GM19324 (cell line): ENCODE results near the gene PPP4C.
"Not testable (repeated sequence)": the region's sequence is repeated elsewhere in the genome, so short reads cannot be mapped to it uniquely, and the experiment has no call there.

ENCODE experiments used
- ATAC-seq: cut with Tn5 transposase; IDR thresholded peaks from one replicate; pipeline ENCODE4 v1.9.1; 2021; ENCODE audit warnings: mild to moderate bottlenecking, moderate library complexity; ENCODE audit not compliant: unreplicated experiment, low FRiP score

The PPP4C gene

DNA sequence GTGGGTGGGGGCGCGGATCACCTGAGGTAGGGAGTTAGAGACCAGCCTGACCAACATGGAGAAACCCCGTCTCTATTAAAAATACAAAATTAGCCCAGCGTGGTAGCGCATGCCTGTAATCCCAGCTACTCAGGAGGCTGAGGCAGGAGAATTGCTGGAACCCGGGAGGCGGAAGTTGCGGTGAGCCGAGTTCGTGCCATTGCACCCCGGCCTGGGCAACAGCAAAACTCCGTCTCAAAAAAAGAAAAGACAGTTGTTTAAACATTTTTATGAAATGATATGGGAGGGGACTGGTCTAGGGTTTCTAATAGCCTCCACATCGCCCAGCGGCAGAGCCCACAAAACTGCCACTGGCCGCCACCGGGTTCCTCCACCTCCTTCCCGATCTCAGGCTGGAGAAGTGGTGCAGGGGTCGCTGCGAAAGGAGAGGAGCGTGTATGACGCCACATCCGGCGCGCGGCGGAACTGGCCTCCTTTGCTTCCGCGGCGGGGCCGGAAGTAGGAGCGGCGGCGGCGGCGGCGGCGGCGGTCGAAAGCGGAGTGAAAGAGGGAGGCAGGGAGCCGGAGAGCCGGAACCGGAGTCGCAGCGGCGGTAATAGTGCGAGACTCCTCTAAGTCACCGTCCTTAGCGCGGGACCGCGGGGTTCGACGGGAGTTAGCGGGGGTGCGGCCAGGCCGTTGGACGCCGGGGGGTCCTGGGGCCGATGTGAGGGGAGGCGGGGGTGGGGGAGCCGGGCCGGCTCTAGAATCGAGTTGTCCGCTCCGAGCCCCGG is at the start of gene PPP4C:
Gene PPP4C, plus strand, starts transcription at position 492 of the 773 bp plus-strand sequence. CDS start 384 bp downstream, outside the sequence.
- ATAC-seq, result peak; percentile 87

DNA sequence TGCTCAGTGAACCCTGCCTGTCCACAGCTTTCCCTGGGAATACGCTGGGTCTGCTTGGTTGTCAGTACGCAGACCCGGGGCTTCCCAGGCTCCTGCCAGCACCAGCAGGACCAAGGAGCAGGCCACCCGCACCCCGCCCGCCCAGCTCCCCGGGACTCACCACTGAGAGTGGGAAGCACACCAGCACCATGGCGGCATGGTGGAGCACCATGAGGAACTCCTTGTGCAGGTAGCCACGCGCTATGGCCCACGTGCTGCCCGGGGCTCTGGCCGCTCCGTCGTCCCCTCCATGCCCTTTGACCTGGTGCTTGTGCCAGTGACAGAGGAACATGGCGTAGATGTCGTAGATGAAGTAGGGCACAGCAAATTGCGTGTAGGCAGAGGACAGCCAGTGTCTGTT is 49.3 kb upstream of the PPP4C start:
- no peak for ATAC-seq

DNA sequence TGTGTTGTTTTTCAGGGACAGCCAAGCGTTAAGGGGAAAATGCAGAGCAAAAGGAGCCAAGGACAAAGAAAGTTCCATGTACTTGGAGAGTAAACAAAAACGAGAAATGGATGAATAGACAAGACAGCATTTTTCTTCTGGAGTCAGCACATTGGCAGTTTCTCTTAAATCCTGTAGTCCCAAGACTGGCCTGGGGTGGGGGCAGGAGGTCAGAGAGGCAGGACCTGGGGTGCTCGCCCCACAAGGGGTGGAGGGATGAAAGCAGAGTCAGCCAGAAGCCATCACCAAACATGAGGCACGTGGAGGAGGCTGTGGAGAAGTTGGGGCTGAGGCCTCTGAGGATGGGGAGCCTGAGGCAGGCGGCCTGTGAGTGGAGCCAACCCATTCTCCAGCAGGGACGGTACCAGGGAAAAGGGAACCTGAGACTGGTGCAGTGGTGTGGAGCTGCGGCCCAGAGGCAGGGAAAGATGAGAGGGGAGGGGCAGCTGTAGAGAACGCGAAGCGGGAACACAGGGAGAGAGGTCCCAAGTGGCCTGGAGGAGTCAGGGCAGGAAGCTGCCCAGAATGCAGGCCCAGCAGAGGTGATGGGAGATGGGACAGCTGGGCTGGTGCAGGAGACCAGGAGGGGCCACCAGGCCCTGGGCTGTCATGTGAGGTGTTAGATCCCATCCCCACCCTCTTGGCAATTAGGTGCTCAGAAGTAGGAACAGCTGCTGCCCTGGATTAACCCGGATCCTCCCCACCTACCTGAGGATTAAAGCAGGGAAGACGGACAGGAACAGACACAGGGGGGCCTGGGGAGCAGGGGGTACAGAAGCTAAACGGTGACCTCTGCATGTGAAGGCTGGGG is 48.0 kb upstream of the PPP4C start:
- ATAC-seq, result no peak

DNA sequence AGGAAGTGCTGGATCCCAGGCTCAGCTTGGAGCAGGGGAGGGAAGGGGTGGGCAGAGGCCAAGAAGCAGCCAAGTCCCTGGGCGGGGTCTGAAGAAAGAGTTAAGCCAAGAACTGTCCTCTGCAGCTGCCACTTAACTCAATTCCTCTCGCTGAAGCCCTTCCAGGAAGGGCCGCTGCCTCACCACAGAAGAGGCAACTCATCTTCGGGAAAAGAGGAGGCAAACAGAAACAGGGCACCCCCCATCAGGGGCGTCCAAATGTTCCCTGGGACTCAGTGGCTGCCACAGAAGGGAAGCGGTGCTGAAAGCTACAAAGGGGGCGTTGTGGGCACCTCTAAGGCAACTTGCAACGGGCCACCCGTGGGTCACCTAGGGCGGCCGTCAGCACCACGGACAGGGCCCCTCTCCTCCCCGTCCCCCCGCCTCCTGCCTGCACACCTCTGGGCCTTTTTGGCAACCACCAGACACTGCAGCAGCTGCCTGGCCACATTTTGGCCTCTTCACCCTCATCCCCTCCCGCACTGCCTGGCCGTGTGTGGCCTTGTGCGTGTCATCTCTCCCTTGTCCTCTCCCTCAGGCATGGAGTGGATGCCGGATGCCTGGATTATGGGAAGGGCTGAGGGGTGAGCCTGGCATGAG is 47.2 kb upstream of the PPP4C start:
- ATAC-seq, result no peak

DNA sequence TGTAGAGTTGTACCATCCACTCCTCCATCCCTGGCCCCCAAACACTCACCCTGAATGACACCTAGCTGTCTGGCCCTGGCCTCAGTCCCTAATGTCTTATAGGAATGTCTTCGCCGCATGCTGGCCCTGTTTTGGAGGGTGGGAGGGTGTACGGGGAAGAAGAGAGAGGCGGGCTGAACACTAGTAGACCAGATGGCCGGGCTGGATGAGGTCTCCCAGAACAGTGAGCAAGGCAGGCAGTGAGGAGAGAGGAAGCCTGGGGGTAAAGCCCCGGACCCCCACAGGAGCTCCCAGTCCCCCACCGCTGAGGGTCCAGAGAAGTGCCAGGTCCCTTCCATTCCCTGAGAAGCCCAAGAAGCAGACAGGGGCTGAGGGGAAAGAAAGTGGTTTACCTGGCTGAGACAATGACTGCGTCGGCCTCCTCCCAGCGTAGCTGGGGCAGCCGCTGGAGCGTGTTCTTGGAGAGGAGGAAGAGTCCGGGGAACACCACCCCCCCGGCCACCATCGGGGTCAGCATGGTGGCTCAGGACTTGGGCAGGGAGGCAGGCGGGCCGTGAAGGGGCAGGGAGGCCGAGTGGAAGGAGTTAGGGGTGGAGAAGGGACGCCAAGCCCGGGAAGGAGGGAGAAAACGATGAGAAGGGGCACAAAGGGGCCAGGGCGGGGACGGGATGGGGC is 45.6 kb upstream of the PPP4C start:
- no peak for ATAC-seq

DNA sequence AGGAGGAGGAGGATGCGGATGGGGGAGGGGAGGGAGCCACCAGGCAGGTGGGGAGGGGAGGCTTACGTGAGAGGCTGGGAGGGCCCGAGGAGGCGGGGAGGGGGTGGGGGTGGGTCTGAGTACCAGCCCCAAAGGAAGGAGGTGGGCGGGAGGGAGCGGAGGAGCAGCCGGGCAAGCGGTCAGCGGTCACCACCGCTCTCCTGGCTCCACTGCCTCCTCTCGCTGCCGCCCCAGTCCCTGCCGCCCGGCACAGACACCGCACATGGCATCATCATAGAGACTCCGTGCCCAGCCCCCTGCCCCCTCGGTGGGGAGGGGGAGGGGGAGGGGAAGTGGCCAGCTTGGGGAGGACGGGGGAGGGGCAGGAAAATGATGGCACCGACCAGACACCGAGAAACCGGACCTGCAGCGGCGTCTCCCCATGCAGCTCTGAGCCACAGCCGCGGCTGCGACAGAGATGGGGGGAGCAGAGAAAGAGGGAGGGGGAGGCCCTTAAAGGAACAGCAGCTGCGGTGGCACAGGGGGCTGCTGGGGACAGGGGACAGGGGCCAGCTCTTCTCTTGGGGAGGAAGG is 44.9 kb upstream of the PPP4C start, which contains the start of gene TLCD3B:
Gene TLCD3B, minus strand, starts transcription at position 431 of the 573 bp plus-strand sequence. CDS start 744 bp downstream, outside the sequence.
- ATAC-seq, result no peak

DNA sequence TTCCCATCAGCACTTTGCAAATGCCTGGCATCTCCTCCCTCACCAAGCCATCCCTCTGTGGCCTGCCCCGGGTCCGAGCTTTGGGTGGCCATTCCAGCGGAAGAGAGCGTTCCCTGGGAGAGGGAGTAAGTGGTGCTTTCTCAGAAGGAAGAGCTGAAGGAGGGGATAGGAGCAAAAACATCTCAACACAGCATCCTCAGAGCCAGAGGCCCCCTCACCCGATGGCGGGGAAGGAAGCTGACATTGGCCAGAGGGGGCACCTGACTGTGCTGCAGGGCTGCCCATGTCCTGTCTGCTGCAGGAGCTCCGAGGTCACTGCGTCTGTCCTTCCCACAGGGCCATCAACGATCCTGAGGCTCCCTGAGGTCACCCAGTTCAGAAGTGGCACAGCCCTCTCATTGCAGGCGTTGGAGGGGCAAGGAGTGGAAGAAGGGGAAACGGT is 44.3 kb upstream of the PPP4C start:
- no peak for ATAC-seq

DNA sequence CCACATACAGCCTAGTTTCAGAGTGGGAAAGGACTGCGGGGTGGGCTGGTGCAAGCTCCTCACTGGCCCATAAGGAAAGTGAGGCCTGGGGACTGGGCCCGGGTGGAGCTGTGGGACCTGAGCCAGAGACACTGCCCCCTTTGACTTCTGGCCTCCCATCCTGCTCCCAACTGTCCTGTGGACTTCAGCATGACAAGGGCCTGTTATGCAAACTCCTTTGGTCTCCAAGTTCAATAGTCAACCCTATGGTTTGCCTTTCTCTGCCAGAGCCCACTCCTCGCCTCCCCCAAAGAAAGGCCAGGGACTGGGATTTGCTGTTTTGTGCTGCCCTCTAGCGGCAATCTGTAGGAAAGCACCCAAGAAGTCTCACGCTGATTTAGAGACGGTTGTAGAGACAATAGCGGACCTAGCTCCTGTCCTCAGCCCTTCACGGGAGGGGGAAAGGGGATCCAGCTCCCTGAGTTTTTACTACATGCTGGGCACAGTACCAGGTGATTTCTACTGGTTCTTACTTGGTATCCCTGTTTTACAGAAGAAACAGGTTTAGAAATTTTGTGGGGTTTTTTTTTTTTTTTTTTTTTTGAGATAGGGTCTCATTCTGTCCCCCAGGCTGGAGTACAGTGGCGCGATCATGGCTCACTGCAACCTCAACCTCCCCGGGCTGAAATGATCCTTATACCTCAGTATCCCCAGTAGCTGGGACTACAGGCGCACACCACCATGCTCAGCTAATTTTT is 43.5 kb upstream of the PPP4C start:
- no peak for ATAC-seq

DNA sequence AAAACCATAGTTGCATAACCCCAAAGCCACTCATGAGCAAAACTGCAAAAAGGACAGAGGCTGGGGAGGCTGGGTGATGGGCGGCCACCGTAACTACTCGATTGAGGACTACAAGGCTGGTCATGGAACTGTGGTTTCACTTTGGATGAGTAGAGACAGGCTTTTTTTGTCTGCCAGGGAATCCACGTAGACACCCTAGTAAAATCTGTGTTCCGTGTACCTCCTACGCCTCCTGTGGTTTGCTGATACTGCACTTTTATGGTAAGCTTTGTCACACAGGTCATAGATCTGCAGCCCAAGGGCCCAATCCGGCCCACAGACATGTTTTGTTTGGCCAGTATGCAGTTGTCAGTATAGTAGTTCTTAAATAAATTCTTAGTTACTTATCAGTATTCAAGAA is 42.5 kb upstream of the PPP4C start:
- ATAC-seq, result no peak

DNA sequence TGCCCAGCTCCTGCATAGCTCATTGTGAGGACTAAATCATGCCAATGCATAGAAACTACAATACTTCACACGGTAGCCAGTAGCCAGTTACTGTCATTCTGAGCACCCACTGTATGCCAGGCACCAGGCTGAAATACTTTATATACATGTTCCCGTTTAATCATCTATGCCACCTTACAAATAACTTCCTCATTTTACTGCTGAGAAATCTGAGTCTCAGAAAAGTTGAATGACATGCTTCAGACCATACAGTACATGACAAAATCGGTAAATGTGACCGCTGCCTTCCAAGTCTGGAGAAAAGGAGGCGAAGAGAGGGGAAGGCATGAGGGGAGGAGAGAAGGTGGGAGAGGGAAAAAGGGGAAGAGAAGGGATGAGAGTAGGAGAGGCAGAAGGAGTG is 35.6 kb upstream of the PPP4C start:
- ATAC-seq, result no peak

DNA sequence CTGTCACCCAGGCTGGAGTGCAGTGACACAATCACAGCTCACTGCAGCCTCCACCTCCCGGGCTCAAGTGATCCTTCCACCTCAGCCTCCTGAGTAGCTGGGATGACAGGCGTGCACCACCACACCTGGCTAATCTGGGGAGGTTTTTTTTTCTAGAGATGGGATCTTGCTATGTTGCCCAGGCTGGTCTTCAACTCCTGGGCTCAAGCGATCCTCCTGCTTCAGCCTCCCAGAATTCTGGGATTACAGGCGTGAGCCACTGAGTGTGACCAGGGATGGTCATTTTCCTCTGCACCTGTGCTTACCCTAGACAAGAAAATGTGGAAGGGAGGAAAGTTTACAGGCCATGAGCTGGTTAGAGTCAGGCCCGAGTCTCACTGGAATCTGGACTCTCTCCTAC is 35.1 kb upstream of the PPP4C start:
- ATAC-seq, result not testable (repeated sequence)

DNA sequence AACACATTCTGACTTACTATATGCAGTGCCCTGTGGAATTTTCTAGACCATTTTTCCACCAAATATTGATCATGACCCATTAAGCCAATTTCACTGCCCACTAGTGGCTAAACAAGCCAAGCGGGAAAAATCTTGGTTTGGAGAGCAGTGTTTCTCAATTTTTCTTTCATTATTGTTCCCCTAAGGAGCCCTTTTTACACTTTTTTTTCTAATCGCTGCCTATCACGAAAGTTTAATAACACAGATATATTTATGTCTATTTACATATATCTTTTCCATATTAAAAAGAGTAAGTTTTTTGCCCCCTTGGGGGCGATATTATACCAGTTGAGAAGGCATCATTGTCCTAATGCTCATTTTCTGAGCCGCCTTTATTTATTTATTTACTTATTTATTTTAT is 34.0 kb upstream of the PPP4C start:
- ATAC-seq, result no peak

DNA sequence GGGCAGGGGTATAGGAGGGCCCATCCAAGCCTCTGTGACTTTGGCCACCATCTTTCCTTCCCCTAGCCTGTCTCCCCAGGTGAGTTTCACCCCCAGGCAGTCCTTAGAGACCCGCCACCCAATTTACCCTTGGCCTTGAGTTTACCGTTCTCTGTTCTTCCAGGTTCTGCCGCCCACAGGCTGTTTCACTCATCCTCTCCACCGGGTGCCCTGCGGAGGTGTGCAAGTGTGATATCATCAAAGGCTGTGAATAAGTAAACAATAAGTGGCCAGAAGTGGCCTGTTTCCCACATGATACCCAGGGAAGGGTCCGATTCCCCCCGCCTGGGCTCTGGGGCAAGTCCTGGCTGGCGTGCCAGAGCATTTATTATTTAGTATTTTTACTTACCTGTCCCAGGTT is 29.6 kb upstream of the PPP4C start:
- no peak for ATAC-seq

DNA sequence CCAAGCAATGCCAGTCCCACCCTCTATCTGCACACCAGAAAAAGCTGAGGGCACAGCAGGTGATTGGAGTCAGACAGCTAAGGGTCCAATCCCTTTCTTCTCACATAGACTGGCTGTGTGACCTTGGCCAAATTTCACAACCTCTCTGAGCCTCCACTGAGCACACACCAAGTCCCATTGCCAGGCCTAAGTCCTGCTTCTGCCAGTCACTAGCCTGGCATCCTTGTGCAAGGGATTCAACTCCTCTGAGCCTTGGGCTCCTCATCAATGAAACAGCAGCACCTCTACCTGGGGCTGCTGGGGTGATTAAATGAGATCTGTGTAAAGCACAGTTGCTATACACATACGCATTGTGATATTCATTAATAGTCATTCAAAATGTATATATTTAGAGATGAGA is 29.2 kb upstream of the PPP4C start:
- no peak for ATAC-seq

DNA sequence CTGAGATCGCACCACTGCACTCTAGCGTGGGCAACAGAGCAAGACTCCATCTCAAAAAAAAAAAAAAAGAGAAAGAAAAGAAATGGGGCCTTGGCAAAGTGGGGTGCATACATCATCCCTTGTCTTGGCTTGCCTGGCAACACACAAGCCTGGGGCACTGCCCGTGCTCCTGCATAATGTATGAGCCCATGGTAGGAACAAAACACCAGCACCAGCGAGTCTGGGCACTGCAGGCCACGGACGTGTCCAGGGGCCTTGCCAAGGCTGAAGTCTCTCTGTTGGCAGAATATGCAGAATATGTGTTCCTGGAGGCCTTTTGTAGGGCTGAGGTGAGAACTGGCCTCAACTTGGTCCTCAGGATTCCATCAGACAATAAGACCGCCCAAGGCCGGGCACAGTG is 25.9 kb upstream of the PPP4C start:
- no peak for ATAC-seq

DNA sequence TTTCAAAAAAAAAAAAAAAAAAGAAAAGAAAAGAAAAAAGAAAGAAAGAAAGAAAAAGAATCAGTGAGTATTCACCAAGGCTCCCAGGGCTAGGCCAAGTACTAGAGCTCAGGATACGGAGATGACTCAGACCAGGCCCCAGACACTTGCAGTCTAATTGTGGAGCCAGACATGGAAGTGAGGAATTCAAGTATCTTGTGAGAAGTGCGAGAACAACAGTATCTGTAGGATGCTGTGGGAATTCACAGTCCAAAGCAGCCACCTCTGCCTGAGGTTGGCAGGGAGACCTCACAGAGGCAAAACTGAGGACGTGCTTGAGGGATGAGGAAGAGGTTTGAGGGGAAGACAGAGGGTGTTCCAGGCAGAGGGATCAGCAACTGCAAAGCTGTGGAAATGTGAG is 24.3 kb upstream of the PPP4C start:
- ATAC-seq, result no peak

DNA sequence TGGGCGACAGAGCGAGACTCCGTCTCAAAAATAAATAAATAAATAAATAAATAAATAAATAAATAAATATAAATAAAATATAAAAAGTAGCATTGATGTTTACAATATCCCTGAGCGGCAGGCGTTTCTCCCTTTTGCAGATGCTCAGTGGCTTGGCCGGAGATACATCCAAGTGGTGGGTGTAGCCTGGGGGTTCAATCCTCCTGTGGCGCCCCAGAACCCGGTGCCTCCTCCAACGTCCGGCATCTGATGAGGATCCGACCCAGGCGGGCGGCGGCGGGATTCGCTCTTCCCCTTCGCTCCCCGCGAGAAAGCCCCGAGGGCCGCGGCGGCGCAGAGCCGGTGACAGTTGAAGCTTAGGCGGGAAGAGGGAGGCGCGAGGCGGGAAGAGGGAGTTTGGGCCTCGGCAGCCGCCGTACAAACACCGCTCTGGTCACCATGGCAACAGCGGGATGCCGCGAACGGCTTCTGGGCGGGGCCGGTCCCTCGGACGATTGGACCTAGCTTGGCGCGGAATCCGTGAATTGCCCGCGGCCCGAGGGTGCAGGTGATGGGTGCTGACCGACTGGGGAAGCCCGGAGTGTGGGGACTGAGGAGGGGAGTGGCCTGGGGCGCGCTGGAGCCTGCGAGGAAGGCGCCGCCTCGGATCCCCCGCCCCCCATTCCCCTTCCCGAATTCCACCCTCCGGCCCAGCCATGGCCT is 23.0 kb upstream of the PPP4C start:
- peak; percentile 71 for ATAC-seq

DNA sequence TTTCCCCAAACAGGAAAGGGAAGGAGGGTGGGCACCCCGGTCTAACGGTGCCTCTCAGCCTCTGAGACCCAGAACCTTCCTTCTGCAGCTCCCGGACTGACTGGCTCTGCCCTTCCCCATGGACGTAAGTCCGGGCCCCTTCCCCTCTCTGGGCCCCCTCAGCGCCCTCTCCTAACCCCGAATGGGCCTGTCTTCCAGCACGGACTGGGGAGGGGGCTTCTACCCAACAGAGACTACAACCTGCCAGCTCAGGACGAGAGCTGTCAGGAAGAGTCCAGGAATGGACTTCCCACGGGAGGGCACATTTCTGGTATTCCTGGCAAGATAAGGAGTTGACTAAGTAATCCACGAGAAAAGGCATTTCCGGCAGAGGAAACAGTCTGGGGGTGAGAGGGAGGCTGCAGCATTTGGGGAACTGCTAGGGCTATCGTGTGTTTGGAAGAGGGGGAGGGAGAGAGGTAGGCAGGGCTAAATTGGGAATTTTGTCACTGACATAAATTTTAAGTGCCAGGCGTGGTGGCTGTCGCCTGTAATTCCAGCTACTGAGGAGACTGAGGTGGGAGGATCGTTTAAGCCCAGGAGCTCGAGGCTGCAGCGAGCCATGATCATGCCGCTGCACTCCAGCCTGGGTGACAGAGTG is 22.3 kb upstream of the PPP4C start:
- no peak for ATAC-seq
